HuH-7 (cell line): Measurements from ENCODE around the gene GRIN2A.

Experiments
- DNase-seq: peaks from one replicate; pipeline ENCODE4 v3.0.0; 2011; ENCODE audit warnings: low spot score

The GRIN2A gene

DNA sequence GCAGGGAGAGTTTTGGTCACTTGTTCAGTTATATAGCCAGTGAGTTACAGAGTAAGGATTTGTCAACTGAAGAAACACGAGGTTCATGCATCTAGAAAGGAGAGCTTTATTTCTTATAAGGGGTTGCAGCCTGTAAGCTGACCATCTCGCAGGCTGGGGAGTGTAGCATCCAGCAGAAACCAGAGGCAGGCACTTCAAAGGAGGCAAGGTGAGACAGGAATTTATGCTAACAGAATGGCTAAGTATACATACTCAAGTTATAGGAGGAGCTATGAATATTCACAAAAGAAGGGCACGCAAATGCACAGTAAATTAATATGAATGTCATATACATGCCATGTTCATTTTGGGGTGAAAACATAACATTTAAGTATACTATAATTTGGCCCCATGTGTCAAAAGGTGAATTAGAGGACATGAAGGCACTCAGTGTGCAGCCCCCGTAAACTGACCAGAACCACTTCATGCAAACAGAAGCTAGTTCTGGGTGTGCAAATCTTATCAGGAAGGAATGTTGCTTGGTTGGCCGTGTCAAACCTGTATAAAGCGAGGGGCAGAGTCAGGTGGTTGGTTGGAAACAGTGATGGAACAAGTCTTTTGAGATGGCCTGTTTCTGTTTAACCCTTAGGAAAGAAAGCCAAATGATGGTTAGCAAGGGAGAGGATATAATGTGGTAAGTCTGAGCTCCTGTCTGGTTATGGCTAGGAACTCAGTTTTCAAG lies 97.0 kb downstream of the GRIN2A start:
- no peak for DNase-seq

DNA sequence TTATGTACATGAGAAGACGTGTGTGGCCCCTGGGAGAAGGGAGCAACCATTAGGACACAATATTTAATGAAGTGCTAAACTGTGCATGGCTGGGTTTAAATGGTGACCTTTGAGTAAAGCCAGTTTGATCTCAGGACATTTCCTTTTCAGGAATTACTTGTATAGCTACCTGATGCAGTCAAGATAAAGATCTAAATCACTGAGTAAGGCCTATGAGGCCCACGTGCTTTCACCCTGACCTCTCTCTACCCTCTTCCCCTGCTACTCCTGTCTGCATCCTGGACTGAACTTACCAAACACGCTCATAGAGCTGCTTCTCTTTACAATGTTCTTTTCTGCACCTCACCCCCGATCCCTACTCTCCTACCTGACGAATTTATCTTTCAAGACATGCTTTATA lies 98.9 kb downstream of the GRIN2A start:
- DNase-seq = no peak

DNA sequence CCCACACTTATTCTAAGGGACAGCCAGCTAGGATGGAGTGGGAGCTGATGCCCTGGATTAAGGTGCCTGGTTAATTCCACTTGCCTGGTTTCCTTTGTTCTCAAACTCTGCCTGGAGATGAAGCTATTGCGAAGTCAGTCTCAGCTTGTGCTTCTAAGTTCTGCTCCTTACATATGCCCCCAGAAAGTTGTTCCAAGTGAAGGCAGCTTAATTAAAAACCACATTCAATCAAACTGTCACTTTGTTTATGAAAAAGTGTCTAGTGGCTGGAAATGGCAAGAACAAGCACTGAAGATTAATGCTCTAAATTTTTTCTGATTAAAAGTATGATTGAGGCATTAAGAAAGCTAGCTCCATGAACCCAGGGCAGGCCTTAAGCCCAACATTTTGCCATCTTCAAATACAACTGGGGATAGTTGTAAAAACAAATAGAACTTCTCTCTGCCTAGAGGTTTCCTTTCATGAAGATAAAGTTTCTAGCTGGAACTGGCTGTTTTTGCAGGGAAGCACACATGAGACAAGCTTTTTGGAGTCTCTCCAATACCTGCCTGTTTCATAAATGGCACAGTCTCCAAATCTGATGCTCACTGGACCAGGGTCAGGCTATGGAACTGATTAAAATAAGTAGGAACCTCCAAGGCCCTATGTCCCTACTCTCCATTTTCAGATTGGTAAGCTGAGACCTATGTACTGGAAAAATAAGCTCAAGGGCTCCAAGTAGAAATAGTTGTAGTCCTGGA lies 100.9 kb downstream of the GRIN2A start:
- DNase-seq = no peak

DNA sequence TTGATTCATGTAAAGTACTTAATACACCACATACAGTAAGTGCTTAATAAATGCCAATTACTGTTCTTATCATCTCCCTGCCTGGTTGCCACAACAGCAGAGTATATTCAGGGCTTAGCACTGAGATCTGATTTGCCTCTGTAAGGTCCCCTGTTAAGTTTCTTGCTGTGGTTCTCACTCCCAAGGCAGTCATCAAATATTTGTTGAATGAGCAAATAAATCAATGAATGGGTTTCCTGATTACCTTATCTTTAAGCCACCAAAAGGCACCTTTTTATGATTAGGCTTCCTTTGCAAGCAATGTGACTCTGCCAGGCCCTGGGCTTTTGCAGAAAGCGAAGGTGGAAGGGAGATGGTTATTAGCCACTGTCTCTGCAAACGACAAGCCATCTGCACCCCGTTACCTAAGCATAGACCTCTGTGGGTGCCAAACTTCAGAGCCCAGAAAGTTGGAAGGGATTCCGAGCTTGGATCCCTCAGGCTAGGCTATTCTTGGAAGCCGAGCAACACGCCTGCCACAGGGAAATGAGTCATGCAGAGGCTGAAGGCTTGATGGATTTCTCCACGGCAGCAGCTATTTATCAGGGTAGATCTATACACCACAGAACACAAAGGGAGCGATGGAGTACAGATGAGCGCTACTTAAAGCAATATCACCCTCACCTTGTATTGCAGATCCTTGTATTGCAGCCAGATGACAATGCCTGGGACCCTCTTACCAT lies 102.0 kb downstream of the GRIN2A start:
- no peak for DNase-seq

DNA sequence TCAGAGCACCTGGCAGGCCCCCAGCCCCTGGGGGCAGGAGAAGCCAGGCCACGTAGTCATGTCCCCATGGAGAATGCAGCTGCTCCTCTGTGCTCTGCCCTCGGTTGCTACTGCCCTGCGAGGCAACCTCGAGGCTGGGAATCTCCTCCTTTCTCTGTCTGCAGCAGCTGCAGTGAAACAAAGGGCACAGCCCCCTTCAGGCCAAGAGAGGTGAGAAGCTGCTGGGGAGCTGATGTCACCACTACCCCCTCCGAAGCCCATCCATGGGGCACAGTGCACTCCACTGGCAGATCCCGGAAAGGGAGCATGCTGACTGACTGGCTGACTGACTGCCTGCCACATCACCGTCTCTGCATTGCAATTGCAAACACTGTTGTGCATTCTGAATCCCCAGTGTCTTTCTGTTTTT lies 103.7 kb downstream of the GRIN2A start:
- no peak for DNase-seq

DNA sequence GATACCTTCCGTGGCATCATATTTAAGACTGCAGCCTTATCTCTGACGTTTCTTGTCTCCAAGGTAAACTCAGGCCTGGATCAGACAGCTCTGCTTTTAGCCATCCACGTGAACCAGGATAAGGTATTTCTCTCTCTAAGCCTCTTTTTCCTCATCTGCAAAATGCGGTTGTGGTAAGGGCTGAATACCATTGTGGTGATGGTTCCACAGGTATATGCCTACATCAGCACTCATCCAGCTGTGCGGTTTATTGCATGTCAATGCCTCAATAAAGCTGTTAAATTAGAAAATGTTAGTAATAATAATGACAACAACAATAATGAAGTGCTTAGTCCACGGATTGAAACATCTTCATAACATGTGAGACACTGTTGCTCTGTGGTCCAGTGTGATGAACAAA lies 104.4 kb downstream of the GRIN2A start:
- no peak for DNase-seq

DNA sequence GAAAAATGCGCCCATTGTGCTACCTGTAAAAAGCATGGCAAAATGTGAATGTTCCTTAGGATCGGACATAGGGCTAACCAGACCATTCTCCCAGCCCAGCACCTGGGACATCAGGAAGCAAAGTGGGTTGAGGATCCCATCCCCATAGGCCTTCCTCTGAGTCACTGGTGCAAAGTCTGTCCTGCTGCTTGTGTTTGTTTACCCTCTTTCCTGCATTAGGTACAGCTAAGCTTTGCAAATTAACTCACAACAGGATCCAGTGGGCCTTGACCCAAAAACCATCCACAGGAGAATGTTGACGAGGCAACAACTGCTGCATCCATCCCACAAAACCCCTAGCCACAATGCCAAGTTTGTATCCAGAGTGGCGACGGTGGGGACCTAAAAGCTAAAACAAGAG lies 106.2 kb downstream of the GRIN2A start:
- no peak for DNase-seq

DNA sequence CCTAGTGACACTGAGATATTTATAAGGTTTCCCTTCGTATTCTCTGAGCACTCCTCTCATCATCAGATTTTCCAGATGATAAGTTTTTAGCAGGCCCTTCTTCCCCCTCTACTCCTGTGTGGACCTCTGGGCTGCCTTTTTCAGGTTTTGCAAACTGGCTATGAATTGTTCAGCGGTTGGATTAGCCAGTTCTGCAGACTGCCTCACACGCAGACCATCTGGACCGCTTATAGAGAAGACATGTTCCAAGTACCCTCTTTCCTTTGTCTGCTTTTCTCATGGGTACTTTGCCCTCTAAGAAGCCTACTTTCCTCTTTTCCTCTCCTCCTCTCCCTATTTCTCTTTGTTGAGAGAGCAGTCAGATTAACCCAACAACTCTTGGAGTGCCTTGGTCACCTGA lies 111.6 kb downstream of the GRIN2A start:
- DNase-seq = no peak

DNA sequence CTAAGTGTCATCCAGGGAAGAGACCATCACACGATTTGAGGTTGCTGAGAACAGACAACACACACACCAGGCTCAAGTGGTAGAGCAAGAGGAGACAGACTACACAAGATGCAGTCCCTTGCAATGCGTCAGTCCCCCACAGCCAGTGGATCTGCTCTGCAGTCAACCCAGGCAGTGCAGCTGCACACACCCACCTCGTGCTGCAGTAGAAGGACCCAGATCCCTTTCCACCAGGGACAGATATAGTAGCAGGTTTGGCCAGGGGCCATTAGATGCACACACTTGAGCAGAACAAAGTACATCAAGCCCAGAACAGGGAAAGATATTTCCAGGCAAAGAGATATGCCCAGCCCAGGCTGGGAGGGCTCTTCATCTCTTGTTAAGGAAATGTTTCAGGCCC lies 112.9 kb downstream of the GRIN2A start:
- no peak for DNase-seq

DNA sequence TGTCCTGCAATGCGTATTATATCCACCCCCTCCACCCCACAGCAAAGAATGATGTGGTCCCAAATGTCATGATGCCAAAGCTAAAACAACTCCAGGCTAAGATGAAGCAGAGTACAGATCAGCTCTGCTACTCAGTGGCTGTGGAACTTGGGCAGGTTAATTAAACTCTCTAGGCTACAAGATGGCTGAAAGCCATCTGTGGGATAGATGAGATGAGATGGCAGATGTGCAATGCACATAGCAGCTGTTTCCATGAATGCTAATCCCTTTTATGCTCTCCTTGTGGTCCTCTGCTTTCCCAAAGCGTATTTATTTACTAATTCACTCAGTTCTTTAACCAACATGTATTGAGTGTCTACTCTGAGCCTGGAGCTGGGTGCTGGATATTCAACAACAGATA lies 114.4 kb downstream of the GRIN2A start:
- DNase-seq = no peak

DNA sequence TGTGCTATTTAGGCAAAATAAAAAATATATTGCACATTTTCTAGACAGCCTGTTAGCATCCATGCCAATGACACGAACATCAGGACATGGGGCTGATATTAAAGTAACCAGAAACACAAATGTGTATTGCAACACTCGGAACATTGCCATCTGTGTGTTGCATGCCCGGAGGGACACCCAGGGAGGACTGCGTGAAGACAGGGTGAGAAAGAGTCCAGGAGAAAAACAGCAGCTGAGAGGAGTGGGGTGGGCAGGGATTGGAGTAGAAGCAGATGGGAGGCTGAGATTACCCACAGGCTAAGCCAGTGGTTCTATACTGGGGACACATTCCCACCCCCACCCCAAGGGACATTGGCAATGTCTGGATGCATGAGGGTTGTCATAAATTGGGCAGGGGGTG lies 114.8 kb downstream of the GRIN2A start:
- no peak for DNase-seq

DNA sequence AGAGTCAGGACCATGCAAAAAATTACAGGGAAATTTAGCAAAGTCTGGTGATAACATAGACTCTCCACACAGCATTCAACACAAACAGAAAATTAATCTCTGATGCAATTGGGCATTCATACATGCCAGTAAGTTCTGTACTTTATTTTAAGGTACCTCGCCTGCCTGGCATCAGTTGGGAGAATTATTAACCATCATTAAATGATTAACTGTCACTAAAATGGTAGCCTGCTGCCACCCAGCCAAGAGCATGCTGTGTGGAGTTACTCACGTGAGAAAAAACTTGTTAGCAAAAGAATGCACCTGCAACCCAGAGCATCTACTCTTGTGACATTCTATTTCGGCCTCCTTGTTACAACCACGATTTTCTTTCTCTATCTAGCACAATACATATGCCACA lies 117.2 kb downstream of the GRIN2A start:
- DNase-seq = no peak

DNA sequence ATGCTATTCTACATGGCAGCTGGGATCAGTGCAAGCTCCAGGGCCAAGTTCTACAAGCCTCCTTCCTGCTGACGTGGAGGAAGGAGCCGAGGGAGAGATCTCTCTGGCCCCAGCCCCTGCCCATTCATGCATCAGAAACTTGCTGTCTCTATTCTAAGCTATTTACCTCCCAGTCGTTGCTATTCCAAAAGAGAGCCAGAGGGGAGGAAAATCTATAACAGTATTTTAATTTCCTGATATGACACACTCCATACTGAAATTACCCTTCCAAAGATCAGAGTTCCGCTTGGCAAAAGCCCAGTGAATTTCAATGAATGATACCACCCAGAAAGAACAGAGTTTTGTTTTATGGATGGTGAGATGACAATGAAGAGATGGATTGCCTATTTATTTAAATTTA lies 133.4 kb downstream of the GRIN2A start:
- no peak for DNase-seq

DNA sequence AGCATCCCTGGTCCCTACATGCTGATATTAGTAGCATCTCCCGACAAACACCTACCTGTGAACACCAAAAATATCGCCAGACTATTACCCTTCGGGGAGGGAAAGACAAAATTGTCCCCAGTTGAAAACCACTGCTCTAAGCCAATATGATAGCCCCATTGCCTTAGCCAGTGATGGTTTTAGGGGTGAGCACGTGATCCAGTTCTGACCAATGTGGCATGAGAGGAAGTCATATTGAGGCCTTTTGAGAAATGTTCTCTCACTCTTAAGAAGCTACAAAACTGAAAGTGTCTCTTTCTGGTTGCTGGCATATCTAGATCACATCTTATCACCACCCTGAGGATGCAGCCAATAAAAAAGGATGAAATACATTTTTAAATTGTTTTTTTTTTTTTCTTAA lies 136.3 kb downstream of the GRIN2A start:
- DNase-seq = no peak

DNA sequence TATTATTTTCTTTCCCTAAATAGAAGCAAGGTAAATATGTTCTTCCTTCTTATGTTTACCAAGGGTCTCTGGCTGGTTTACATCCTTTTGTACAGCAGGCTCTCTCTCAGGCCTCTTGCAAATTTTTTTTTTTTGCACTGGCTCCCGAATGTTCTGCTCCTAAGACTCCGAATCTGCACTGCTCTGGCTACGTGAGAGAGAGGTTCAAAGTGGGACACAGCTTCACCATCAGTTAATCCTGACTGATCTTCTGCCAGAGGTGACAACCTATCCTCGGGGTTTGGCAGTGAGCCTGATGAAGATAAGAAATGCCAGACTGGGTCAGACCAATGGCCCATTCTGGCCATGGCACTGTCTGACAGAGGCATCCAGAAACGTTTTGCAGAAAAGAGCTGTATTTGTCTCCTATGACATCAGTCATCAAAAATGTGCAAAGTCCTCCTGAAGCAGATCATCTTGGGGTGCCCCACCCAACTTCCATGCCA lies 136.9 kb downstream of the GRIN2A start:
- DNase-seq = no peak

DNA sequence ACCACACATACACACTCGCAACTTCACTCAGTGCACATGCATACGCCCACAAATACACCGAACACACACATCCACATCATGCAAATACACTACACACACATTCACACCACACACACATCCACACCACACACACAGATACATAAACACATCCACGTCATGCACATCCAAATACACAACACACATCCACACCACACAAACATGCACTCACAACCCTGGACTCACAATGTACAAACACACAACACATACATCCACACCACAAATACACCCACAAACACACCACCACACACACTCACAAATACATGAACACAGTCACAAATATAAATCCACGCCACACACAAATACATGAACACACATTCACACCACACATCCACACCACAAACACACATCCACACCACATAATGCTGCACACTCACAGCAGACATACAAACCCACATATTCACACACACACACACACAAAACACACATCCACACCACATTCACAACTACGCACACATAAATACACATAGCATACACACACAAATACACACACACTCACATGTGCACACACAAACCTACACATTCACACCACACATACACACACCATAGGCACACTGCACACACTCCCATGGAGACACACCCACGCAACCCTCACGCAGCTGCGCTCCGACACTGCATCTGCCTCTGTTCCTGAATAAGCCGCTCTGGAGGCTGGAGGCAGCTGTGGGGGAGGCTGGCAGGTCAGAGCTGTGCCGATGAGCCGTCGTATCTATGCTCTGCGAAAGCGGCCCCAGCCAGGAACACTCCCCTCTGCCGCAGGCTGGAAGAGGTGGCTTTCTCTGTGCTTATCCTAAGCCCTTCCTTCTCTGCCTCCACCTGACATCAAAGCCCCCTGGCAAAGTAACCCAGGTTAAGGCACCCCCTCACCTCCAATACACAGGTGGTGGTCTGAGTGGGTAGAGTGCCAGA lies 141.8 kb downstream of the GRIN2A start:
- DNase-seq = no peak

DNA sequence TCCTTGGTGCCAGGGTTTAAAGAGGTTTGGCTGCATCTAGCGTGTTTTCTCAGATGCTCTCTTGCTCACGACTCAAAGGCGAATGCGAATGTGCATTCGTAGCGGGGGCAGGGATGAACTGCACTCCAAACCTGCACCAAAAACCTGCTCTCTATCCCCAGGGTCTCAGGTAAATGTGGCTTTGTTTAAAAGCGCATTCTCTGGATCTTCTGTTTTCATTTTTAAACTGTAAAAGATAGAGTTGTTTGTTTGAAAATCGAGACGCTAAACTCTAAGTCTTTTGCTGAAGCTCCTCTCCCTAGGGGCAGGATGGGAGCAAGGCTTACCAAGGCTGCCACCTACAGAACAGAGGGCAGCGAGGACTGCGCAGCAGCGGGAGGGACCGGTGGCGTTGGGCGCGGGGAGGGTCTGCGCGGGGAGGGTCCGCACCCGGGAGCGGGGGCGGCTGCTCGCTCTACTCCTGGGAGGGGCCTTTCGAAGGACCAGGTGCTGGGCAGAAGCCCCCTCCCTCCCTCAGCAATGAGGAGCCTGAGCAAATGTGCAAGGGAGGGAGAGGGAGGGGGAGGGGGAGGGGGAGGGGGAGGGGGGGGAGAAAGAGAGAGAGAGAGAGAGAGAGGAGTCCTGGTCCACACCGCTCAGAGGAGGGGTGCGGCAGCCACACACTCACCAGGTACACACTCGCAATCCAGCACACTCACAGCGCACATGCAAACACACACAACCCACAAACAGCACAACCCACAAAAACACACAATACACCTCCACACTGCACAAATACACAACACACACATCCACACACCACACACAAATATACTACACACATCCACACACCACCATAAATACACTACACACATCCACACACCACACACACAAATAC lies 142.8 kb downstream of the GRIN2A start:
- no peak for DNase-seq

DNA sequence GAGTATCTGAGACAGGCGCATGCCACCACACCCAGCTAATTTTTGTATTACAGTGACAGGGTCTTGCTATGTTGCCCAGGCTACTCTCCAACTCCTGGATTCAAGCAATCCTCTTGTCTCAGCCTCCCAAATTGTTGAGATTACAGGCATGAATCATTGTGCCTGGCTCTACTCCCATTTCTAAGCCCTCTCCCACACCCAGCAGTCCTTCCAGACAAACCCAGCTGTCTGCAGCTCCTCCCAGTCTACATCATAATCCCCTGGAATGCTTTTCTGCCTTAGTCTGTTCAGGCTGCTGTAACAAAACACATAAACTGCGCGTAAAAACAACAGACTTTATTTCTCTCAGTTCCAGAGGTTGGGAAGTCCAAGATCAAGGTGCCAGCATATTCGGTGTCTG lies 144.5 kb downstream of the GRIN2A start:
- no peak for DNase-seq

DNA sequence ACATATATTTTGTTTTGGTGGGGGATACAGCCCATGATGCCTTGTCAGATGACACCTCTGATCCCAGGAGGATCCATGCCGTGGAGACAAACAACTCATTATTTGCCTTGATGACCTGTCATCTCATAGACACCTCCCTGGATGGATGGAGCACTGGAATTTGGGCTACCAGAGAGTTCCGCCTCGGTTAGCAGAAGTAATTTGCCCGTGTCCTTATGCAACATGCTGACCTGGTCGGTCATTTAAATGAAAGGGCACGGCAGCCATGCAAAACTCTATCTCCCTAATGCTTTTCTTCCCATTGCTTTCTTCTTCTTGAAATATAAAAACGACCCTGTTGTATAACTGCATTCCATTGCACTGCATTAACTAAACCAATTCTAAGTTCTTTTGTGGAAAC lies 145.3 kb downstream of the GRIN2A start:
- no peak for DNase-seq

DNA sequence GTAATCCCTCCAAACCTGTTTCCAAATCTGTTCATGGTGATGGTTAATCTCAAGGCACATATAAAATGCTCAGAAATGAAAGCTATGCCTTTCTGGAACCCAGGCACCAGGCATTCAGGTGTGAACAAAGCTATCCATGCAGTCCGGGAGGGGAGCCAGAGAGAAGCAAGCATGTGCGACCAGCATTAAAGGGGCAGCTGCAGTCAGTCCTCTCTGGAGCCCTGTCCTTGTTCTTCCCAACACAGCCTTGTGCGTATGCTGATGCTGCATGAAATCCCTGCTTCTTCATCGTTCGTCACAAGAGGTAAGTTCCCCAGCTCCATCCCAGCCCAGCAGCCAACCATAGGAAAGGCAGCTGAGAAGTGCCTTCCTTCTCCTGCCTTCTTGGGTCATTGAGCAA lies 148.7 kb downstream of the GRIN2A start:
- no peak for DNase-seq

DNA sequence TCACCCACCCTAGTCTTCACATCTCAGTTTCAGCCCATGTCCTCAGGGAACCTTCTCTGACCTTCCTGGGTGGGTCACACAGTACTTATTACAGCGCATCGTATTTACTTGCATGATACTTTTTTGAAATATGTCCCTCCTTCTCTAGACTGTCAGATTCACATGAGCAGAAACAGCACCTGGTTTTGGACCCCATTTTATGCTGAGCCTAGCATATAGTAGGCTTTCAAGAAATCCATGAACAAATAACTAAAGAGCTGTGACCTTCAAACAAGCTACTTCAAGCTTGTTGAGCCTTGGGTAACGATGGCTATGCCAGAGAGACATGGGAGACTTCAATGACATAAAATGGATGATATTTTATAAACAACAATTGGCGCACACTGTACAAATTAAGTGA lies 150.3 kb downstream of the GRIN2A start:
- no peak for DNase-seq
